Measurements from ENCODE around the gene L2HGDH. TPM values are rescaled to one million over a fixed set of nuclear protein-coding genes. Genes with fewer than 3 reads are reported as not detected.

L2HGDH gene
- total RNA-seq, 4 donors from 2014 or later = 2.3 to 6.2 (median 4.5) TPM

DNA sequence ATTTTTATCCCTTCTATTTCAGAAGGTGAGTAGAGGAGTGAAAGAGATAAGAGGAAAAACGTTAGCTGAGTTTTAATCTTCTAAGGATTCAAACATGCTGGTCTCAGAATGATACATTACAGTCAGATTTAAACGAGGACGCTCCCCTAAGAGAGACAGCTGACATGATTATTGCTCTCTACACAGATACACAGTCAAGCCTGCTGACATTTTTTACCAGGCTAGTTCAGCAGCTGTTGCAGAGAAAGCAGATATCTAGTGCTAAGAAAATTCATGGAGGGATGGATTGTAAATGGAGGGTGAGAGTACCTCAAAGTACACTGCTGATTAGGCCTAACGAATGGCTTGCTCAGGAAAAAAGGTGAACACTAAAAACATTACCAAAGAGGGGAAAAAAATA is 48.7 kb downstream of the L2HGDH start:
- TF ChIP-seq, protein P1, sequence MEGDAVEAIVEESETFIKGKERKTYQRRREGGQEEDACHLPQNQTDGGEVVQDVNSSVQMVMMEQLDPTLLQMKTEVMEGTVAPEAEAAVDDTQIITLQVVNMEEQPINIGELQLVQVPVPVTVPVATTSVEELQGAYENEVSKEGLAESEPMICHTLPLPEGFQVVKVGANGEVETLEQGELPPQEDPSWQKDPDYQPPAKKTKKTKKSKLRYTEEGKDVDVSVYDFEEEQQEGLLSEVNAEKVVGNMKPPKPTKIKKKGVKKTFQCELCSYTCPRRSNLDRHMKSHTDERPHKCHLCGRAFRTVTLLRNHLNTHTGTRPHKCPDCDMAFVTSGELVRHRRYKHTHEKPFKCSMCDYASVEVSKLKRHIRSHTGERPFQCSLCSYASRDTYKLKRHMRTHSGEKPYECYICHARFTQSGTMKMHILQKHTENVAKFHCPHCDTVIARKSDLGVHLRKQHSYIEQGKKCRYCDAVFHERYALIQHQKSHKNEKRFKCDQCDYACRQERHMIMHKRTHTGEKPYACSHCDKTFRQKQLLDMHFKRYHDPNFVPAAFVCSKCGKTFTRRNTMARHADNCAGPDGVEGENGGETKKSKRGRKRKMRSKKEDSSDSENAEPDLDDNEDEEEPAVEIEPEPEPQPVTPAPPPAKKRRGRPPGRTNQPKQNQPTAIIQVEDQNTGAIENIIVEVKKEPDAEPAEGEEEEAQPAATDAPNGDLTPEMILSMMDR (IDR thresholded peaks at IDR 0.05) = no peak
- no peak for DNase-seq (ENCODE audit: low spot score)
- no peak for ATAC-seq (ENCODE audit: low FRiP score)

DNA sequence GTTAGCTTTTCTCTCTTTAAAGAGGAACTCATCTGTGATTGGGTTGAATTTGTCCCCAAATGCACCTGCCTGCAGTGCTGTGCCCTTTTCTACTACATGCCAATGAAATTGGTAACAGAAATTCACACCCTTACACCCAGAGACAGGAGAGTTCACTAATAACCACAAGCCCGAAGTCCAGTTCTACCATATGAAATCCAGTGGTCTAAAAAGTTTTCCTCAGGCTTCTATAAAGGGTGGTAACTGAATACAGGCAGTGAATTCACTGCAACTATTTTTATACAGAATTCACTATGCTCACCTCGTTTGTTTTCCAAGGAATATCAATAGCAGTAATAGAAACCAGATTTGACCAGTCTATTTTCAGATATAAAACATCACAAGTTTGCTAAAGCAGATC is 49.2 kb downstream of the L2HGDH start:
- TF ChIP-seq, protein P1 (IDR thresholded peaks at IDR 0.05) = no peak
- no peak for ATAC-seq (ENCODE audit: low FRiP score)

DNA sequence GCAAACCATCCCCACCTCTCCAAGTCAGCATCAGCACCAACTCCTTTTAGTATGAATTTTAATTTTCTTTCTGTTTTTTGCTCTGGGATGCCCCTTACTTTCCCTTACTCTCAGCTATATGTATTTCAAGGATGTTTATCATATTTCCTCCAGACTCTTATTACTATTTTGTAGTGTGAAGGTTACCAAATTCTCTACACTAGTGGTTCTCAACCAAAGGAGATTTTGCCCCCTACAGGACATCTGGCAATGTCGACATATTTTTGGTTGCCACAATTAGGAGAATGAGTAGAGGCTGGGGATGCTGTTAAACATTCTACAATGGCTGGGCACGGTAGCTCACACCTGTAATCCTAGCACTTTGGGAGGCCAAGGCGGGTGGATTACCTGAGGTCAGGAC is 51.5 kb downstream of the L2HGDH start:
- DNase-seq (ENCODE audit: low spot score) (no peak), ATAC-seq (ENCODE audit: low FRiP score) (no peak)
- TF ChIP-seq, protein P1 (IDR thresholded peaks at IDR 0.05) = no peak

More for the DNA sequence above, 49.2 kb downstream of the L2HGDH start:
- DNase-seq (ENCODE audit: low spot score) = no peak

DNA sequence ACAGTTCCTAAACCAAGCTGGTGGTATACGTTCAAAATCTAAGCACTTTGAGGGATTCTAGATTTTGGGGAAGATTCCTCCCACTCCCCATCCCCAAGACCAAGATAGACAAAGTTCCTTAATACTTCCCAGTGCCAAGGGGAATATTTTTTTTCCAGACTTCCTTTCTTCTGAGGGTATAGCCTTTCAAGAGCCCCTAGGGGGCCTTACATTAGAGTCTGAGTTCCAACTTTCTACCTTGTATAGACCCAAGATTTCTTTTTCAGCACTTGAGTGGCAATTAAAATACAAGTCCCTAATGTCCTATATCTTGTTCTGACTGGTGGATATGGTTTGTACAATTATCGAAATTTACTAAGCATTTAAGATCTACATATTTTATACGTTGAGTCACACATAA is 52.0 kb downstream of the L2HGDH start:
- no peak for ATAC-seq (ENCODE audit: low FRiP score)
- TF ChIP-seq, protein P1 (IDR thresholded peaks at IDR 0.05) = no peak

DNA sequence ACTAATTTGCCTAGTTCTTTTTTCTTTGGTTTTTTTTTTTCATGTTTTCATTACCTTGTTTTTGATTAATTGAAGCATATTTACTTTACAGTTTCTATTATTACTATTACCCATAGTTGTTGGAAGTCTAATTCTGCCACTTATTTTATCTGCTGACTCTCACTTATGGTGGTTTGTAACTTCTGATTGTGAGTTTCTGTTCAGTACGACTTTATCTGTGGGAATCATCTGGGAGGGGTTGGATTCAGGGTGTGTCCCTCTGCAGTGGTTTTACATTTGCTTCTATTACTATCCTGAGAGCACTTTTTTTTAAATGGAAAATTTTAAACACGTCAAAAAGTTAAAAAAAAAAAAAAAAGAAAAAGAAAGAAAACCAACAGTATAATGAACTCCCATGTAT is 54.3 kb downstream of the L2HGDH start:
- ATAC-seq (ENCODE audit: low FRiP score) = no peak
- TF ChIP-seq, protein P1 (IDR thresholded peaks at IDR 0.05) = no peak
- no peak for DNase-seq (ENCODE audit: low spot score)

More for the DNA sequence above, 52.0 kb downstream of the L2HGDH start:
- no peak for DNase-seq (ENCODE audit: low spot score)

DNA sequence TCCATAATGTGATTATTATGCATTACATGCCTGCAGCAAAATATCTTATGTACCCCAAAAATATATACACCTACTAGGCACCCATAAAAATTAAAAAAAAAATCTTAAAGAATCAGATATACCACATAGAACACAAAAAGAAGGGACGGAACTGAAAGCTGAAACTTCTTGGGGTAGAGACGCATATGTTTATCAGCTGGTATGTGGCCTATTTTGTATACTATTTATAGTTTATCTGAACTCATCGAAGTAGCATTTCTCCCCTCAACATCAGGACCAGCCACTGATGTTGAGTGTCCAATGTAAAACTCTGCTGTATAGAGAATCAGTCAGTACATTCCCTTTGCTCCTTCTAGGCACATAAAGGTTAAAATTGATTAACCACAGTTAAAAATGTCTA is 57.8 kb downstream of the L2HGDH start:
- DNase-seq (ENCODE audit: low spot score) (no peak), ATAC-seq (ENCODE audit: low FRiP score) (no peak)
- TF ChIP-seq, protein P1 (IDR thresholded peaks at IDR 0.05) = no peak

DNA sequence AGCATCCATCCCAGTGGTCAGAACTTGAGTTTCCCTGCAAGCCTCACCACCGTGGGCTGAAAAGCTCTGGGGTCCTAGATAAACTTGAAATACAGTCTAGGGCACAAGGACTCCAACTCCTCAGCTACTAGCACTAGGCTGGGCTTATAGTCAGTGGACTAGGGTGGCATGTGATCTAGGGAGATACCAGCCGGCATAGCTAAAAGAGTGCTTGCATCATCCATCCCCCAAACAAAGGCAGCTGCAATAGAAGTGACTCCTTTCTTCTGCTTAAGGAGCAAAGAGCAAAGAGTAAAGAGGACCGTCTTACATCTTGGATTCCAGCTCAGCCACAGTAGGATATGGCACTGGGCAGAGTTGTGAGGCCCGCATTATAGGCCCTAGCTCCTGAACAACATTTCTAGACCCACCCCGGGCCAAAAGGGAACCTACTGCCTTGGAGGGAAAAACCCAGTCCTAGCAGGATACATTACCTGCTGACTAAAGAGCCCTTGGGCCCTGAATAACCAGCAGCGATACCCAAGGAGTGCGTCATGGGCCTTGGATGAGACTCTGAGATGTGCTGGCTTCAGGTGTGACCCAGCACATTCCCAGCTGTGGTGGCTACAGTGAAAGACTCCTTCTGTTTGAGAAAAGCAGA is 62.8 kb downstream of the L2HGDH start:
- TF ChIP-seq, protein P1 (IDR thresholded peaks at IDR 0.05) = no peak
- DNase-seq (ENCODE audit: low spot score) (no peak), ATAC-seq (ENCODE audit: low FRiP score) (no peak)
